Measurements from ENCODE around the gene DUS3L. TPM values are rescaled to one million over a fixed set of nuclear protein-coding genes. Genes with fewer than 3 reads are reported as not detected.
"Not testable (repeated sequence)": the region's sequence is repeated elsewhere in the genome, so short reads cannot be mapped to it uniquely, and the experiment has no call there.

The DUS3L gene
- polyA plus RNA-seq, 1 experiment, result 13.7 TPM

GRCh38 chr19:5784581-5785147 is 6.3 kb downstream of the DUS3L start, which contains the start of gene PRR22:
TSS of gene PRR22 (minus strand) at chr19:5784746. CDS start at chr19:5784660, 86 bp downstream.
- Histone ChIP-seq H3K36me3 (ENCODE audit: control insufficient read depth, insufficient read depth, low read length) (peaks cover 31% of the 10 kb centered on the region), H3K4me3 (ENCODE audit: low read depth, low read length) (no peak within 1 kb of the TSS), H3K27me3 (ENCODE audit: control insufficient read depth, insufficient read depth, low read length) (no peaks in the 10 kb centered on the region)
- no peak for DNase-seq (ENCODE audit: low read depth)
- ChIA-PET CTCF (no interaction called here), POLR2A (no interaction called here)
- TF ChIP-seq CTCF (IDR thresholded peaks at IDR 0.05; ENCODE audit: insufficient read depth, low read depth, low read length), result no peak

- H3K4me3 ChIP-seq (ENCODE audit: low read depth, low read length), result no peak overlapping the region
- no peak for TF ChIP-seq CTCF (IDR thresholded peaks at IDR 0.05; ENCODE audit: insufficient read depth, low read depth, low read length)
- POLR2A ChIA-PET, result no interaction called here
- H3K36me3 ChIP-seq (ENCODE audit: control insufficient read depth, insufficient read depth, low read length), result peaks cover 24% of the 10 kb centered on the region
- no peaks in the 10 kb centered on the region for H3K27me3 ChIP-seq (ENCODE audit: control insufficient read depth, insufficient read depth, low read length)
- CTCF ChIA-PET, result interaction anchor here (0.7 kb wide), 2 partner anchors 11 to 1545 kb away, joined by 3 read pairs; no protein-coding TSS in a partner anchor
- no peak for DNase-seq (ENCODE audit: low read depth)
Observed at GRCh38 chr19:5782945-5783919, 7.7 kb downstream of the DUS3L start.

GRCh38 chr19:5782322-5782721 is 8.6 kb downstream of the DUS3L start:
- CTCF ChIA-PET, result interaction anchor here (0.9 kb wide), 1 partner anchor 9 kb away, joined by 3 read pairs; no protein-coding TSS in a partner anchor
- no peak for TF ChIP-seq CTCF (IDR thresholded peaks at IDR 0.05; ENCODE audit: insufficient read depth, low read depth, low read length)
- Histone ChIP-seq H3K4me3 (ENCODE audit: low read depth, low read length) (no peak overlapping the region), H3K27me3 (ENCODE audit: control insufficient read depth, insufficient read depth, low read length) (no peaks in the 10 kb centered on the region), H3K36me3 (ENCODE audit: control insufficient read depth, insufficient read depth, low read length) (peaks cover 18% of the 10 kb centered on the region)
- no peak for DNase-seq (ENCODE audit: low read depth)
- POLR2A ChIA-PET, result no interaction called here

GRCh38 chr19:5780916-5781315 is 10.0 kb downstream of the DUS3L start:
- POLR2A ChIA-PET; H3K27me3 ChIP-seq (ENCODE audit: control insufficient read depth, insufficient read depth, low read length); H3K4me3 ChIP-seq (ENCODE audit: low read depth, low read length); DNase-seq (ENCODE audit: low read depth); H3K36me3 ChIP-seq (ENCODE audit: control insufficient read depth, insufficient read depth, low read length): not testable (repeated sequence)
- CTCF ChIA-PET, result interaction anchor here (1.5 to 1.8 kb wide), 2 partner anchors 14 to 23 kb away, joined by 4 to 5 read pairs; no protein-coding TSS in a partner anchor

GRCh38 chr19:5778402-5778801 is 12.6 kb downstream of the DUS3L start:
- no peaks in the 10 kb centered on the region for H3K36me3 ChIP-seq (ENCODE audit: control insufficient read depth, insufficient read depth, low read length)
- H3K4me3 ChIP-seq (ENCODE audit: low read depth, low read length), result no peak overlapping the region
- no peak for TF ChIP-seq CTCF (IDR thresholded peaks at IDR 0.05; ENCODE audit: insufficient read depth, low read depth, low read length)
- DNase-seq (ENCODE audit: low read depth), result no peak
- CTCF ChIA-PET, result interaction anchor here (0.9 to 1.2 kb wide), 2 partner anchors 16 to 190 kb away, joined by 3 to 4 read pairs; no protein-coding TSS in a partner anchor
- H3K27me3 ChIP-seq (ENCODE audit: control insufficient read depth, insufficient read depth, low read length), result no peaks in the 10 kb centered on the region
- POLR2A ChIA-PET, result no interaction called here

Data from BJ (cell line).